ENCODE measurements around the gene PHYHIPL. TPM values are rescaled to one million over a fixed set of nuclear protein-coding genes. Genes with fewer than 3 reads are reported as not detected.

Gene PHYHIPL
- total RNA-seq, 2 experiments from 2014 or later, result not detected

- DNase-seq, result no peak
- H3K4me1 Mint-ChIP-seq (ENCODE audit: low read depth), result no peaks in the 10 kb centered on the region
- CTCF ChIA-PET, result no interaction called here
- POLR2A ChIA-PET, result no interaction called here
- H3K27ac Mint-ChIP-seq, result no peak overlapping the region
- intact Hi-C loops (cut with micrococcal nuclease), result loop anchor here (10.0 kb wide), 1 partner anchor 60 kb away; no protein-coding TSS in a partner anchor
- no peak for ATAC-seq
- TF ChIP-seq, protein P1, sequence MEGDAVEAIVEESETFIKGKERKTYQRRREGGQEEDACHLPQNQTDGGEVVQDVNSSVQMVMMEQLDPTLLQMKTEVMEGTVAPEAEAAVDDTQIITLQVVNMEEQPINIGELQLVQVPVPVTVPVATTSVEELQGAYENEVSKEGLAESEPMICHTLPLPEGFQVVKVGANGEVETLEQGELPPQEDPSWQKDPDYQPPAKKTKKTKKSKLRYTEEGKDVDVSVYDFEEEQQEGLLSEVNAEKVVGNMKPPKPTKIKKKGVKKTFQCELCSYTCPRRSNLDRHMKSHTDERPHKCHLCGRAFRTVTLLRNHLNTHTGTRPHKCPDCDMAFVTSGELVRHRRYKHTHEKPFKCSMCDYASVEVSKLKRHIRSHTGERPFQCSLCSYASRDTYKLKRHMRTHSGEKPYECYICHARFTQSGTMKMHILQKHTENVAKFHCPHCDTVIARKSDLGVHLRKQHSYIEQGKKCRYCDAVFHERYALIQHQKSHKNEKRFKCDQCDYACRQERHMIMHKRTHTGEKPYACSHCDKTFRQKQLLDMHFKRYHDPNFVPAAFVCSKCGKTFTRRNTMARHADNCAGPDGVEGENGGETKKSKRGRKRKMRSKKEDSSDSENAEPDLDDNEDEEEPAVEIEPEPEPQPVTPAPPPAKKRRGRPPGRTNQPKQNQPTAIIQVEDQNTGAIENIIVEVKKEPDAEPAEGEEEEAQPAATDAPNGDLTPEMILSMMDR (IDR thresholded peaks at IDR 0.05), result no peak
- H3K36me3 Mint-ChIP-seq (ENCODE audit: low read depth), result no peaks in the 10 kb centered on the region
- no peaks in the 10 kb centered on the region for H3K27me3 Mint-ChIP-seq
- no peaks in the 10 kb centered on the region for H3K9me3 Mint-ChIP-seq
- no peak overlapping the region for H3K4me3 Mint-ChIP-seq
Observed at GRCh38 chr10:59265141-59265540, 88.7 kb downstream of the PHYHIPL start.

- TF ChIP-seq, protein P1 (IDR thresholded peaks at IDR 0.05), result no peak
- Mint-ChIP-seq H3K27me3 (no peaks in the 10 kb centered on the region), H3K4me3 (no peak overlapping the region), H3K27ac (no peak overlapping the region), H3K4me1 (ENCODE audit: low read depth) (no peaks in the 10 kb centered on the region), H3K36me3 (ENCODE audit: low read depth) (no peaks in the 10 kb centered on the region), H3K9me3 (no peaks in the 10 kb centered on the region)
- CTCF ChIA-PET, result no interaction called here
- POLR2A ChIA-PET, result no interaction called here
- intact Hi-C loops (cut with micrococcal nuclease), result loop anchor here (10.0 kb wide), 1 partner anchor 58 kb away; no protein-coding TSS in a partner anchor
- ATAC-seq (no peak), DNase-seq (no peak)
Observed at GRCh38 chr10:59266321-59266720, 89.9 kb downstream of the PHYHIPL start.

GRCh38 chr10:59268460-59268859 is 92.0 kb downstream of the PHYHIPL start:
- no peaks in the 10 kb centered on the region for H3K4me1 Mint-ChIP-seq (ENCODE audit: low read depth)
- H3K27ac Mint-ChIP-seq, result no peak overlapping the region
- no peak for DNase-seq
- no peaks in the 10 kb centered on the region for H3K36me3 Mint-ChIP-seq (ENCODE audit: low read depth)
- intact Hi-C loops (cut with micrococcal nuclease), result loop anchor here (10.0 kb wide), 1 partner anchor 56 kb away; no protein-coding TSS in a partner anchor
- TF ChIP-seq, protein P1 (IDR thresholded peaks at IDR 0.05), result no peak
- POLR2A ChIA-PET, result no interaction called here
- CTCF ChIA-PET, result no interaction called here
- no peaks in the 10 kb centered on the region for H3K9me3 Mint-ChIP-seq
- H3K4me3 Mint-ChIP-seq, result no peak overlapping the region
- no peaks in the 10 kb centered on the region for H3K27me3 Mint-ChIP-seq
- ATAC-seq, result no peak

DNA sequence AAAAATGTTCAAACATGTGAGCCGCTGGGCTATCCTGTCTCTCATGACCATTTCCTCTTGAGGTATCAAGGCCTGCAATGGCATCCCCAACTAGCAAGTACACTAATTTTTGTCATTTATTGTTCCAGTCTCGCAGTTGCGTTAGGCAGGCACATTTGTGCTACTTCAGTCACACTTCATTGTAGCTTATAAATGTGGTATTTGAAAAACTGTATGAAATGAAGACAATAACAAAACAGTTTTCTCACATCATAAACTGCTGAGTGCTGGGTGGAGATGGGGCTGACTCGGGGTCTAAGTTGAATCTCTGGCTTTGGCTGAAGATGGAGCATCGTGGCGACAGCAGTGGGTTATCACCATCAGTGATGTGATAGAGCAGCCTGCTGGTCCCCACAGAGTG is 93.2 kb downstream of the PHYHIPL start:
- ChIA-PET POLR2A (no interaction called here), CTCF (no interaction called here)
- Mint-ChIP-seq H3K27me3 (no peaks in the 10 kb centered on the region), H3K9me3 (no peaks in the 10 kb centered on the region), H3K4me1 (ENCODE audit: low read depth) (no peaks in the 10 kb centered on the region), H3K27ac (no peak overlapping the region), H3K4me3 (no peak overlapping the region), H3K36me3 (ENCODE audit: low read depth) (no peaks in the 10 kb centered on the region)
- TF ChIP-seq, protein P1 (IDR thresholded peaks at IDR 0.05), result no peak
- DNase-seq, result no peak
- no peak for ATAC-seq
- intact Hi-C loops (cut with micrococcal nuclease), result loop anchor here (10.0 kb wide), 1 partner anchor 55 kb away; no protein-coding TSS in a partner anchor

DNA sequence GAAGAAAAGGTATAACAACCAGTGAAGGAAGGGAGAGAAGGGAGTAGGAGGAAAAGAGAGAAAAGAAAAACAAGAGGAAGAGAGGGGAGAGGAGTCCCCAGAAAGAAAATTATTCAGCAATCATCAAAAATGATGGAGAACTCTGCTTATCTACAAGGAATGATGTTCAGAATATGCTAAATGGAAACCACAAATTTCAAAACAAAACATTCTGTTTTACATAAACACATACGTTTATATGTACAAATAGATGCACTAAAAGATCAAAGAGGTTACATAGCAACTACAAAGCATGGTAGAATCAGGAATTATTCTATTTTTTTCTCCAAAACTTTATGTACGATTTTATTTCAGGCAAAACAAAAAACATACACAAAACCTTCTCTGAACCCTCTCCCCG is 94.0 kb downstream of the PHYHIPL start:
- DNase-seq, result no peak
- no peak overlapping the region for H3K4me3 Mint-ChIP-seq
- intact Hi-C loops (cut with micrococcal nuclease), result no loop called here
- CTCF ChIA-PET, result no interaction called here
- H3K4me1 Mint-ChIP-seq (ENCODE audit: low read depth), result no peaks in the 10 kb centered on the region
- H3K27me3 Mint-ChIP-seq, result no peaks in the 10 kb centered on the region
- no peaks in the 10 kb centered on the region for H3K36me3 Mint-ChIP-seq (ENCODE audit: low read depth)
- TF ChIP-seq, protein P1 (IDR thresholded peaks at IDR 0.05), result no peak
- no peak for ATAC-seq
- POLR2A ChIA-PET, result no interaction called here
- H3K27ac Mint-ChIP-seq, result no peak overlapping the region
- no peaks in the 10 kb centered on the region for H3K9me3 Mint-ChIP-seq
